Measurements from ENCODE around the gene ZSWIM6.

- TF ChIP-seq CTCF (conservative IDR thresholded peaks at IDR 0.05) (no peak), ZFX (IDR thresholded peaks at IDR 0.05) (no peak)
These were observed 39.0 kb upstream of the ZSWIM6 start for GRCh38 chr5:61293071-61293470.

Measured in C4-2B (cell line).